Mononuclear cell (primary cell): ENCODE results near the gene CYTH1. TPM values are rescaled to one million over a fixed set of nuclear protein-coding genes. Genes with fewer than 3 reads are reported as not detected.

Experiments used
- H3K27me3 ChIP-seq: 2 replicates; pipeline ENCODE4 v1.6.0; 2011; ENCODE audit warnings: low read length, control low read depth; ENCODE audit not compliant: insufficient read depth
- H3K4me1 ChIP-seq: 2 replicates; pipeline ENCODE4 v1.5.1; 2011; ENCODE audit warnings: mild to moderate bottlenecking, low read length, control low read depth; ENCODE audit not compliant: insufficient read depth
- H3K4me3 ChIP-seq: 2 replicates; pipeline ENCODE4 v1.5.1; 2011; ENCODE audit warnings: mild to moderate bottlenecking, low read length, moderate library complexity
- H3K9me3 ChIP-seq: 2 replicates; pipeline ENCODE4 v1.5.1; 2011; ENCODE audit warnings: low read depth, mild to moderate bottlenecking, control low read depth, low read length
- total RNA-seq: library from RNA; depleted of rRNA; stranded (reverse); fragments of >200 nt; gene quantifications from one replicate; pipeline ENCODE4 v1.2.3, GENCODE V29; 2012

Gene CYTH1
- total RNA-seq, 1 donor, result 273 TPM

DNA sequence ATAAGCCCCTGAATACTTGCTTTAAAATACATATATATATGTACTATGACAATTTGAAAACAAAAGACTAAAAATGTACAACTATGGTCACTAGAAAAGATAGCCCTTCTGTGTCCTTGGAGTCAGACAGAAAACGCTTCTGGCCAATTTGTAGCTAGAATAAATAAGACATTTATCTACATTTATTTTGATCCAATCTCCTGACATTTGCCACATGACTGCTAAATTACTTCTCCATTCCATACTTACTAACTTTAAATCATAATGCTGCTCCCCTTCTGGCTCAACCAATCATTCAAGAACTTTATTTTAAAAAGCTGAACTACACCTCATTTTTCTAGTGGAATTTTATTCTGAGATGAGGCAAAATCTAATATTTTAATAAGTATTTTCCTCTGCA is 65.8 kb downstream of the CYTH1 start:
- Histone ChIP-seq H3K4me1 (peaks cover 90% of the 10 kb centered on the region), H3K9me3 (no peaks in the 10 kb centered on the region), H3K27me3 (no peaks in the 10 kb centered on the region), H3K4me3 (no peak overlapping the region)

- H3K9me3 ChIP-seq, result no peaks in the 10 kb centered on the region
- no peaks in the 10 kb centered on the region for H3K27me3 ChIP-seq
- H3K4me3 ChIP-seq, result no peak overlapping the region
- peaks cover 88% of the 10 kb centered on the region for H3K4me1 ChIP-seq
These were observed 66.2 kb downstream of the CYTH1 start for GRCh38 chr17:78715876-78716275.

GRCh38 chr17:78715000-78715771 is 66.9 kb downstream of the CYTH1 start:
- H3K4me1 ChIP-seq, result peaks cover 88% of the 10 kb centered on the region
- H3K9me3 ChIP-seq, result no peaks in the 10 kb centered on the region
- H3K4me3 ChIP-seq, result no peak overlapping the region
- no peaks in the 10 kb centered on the region for H3K27me3 ChIP-seq

DNA sequence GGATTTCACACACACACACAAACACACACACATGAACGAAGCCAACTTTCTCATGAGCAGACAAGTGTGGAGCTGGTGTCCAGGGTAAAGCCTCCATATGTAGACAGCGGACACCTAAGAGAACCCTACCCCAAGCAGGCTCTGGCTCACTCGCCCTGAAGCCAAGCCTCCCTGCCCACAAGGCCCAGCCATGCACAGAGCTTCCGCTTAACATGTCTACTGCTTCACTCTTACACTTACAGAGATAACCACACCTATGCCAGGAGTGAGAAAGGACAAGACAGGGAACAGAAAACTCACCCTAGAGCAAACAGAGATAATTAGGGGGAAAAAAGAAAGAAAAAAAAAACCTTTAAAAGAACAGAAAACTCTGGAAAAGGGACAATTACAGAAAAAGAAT is 67.5 kb downstream of the CYTH1 start:
- Histone ChIP-seq H3K4me1 (peaks cover 88% of the 10 kb centered on the region), H3K9me3 (no peaks in the 10 kb centered on the region), H3K4me3 (no peak overlapping the region), H3K27me3 (no peaks in the 10 kb centered on the region)

DNA sequence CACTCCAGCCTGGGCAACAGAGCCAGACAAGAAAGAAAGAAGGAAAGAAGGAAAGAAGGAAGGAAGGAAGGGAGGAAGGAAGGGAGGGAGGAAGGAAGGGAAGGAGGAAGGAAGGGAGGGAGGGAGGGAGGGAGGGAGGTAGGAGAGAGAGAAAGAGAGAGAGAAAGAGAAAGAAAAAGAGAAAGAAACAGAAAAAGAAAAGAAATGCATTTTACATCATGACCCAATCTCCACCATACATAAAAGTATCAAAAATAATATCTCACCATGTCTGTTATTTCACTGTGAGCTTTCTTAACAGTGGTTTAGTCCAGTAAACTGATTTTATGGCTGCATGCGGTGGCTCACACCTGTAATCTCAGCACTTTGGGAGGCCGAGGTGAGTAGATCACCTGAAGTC is 70.0 kb downstream of the CYTH1 start:
- Histone ChIP-seq H3K4me3 (no peak overlapping the region), H3K9me3 (no peaks in the 10 kb centered on the region), H3K4me1 (peaks cover 80% of the 10 kb centered on the region), H3K27me3 (no peaks in the 10 kb centered on the region)

- H3K4me1 ChIP-seq, result peaks cover 66% of the 10 kb centered on the region
- no peaks in the 10 kb centered on the region for H3K9me3 ChIP-seq
- no peaks in the 10 kb centered on the region for H3K27me3 ChIP-seq
- no peak overlapping the region for H3K4me3 ChIP-seq
These were observed 71.5 kb downstream of the CYTH1 start for GRCh38 chr17:78710607-78711006.

DNA sequence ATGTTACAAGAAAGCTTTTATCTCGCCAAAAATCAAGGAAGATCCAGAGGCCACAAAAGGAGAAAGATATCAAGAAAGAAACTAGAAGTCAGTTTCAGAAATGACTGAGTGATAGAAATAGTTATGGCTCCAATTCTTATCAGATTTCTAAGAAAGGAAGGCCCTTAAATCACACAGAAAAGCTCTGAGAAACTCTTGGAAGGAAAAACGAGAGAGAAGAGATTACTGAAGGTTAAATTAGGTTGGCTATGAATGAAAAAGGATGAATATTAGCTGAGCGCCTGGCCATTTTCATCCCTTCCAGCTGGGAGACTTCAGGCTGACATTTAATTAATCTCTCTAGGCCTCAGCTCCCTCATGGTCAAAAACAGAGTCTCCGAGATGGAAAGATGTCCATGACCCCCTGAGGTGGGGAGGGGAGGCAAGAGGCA is 72.3 kb downstream of the CYTH1 start:
- peaks cover 59% of the 10 kb centered on the region for H3K4me1 ChIP-seq
- H3K27me3 ChIP-seq, result no peaks in the 10 kb centered on the region
- H3K9me3 ChIP-seq, result no peaks in the 10 kb centered on the region
- no peak overlapping the region for H3K4me3 ChIP-seq

DNA sequence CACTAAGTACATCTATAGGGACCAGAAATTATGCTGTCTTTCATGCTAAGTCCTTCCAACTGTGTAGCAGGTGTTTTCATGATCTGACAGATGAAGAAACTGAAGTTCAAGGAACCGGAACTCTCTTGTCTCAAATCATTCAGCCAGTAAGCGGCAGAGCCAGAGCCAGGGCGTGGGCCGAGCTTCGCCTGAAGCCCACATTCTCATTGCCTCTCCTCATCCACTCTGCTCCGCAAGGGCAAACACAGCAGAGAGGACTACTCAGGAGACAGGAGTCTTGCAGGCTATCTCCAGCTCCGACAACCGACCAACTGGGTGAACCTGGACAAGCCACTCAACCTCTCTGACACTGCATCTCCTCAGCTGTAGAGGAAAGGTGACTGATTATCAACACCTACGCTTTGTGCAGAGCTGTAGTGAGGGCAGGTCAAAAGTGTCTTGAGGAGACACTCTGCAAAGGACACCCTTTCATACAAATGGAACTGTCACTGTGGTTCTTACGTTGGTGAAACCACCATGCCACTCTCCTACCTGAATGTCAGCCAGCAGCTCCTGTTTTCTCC is 72.9 kb downstream of the CYTH1 start:
- Histone ChIP-seq H3K4me1 (peaks cover 54% of the 10 kb centered on the region), H3K4me3 (no peak overlapping the region), H3K9me3 (no peaks in the 10 kb centered on the region), H3K27me3 (no peaks in the 10 kb centered on the region)

- no peak overlapping the region for H3K4me3 ChIP-seq
- H3K4me1 ChIP-seq, result peaks cover 50% of the 10 kb centered on the region
- no peaks in the 10 kb centered on the region for H3K27me3 ChIP-seq
- no peaks in the 10 kb centered on the region for H3K9me3 ChIP-seq
These were observed 73.5 kb downstream of the CYTH1 start for GRCh38 chr17:78708510-78708973.

DNA sequence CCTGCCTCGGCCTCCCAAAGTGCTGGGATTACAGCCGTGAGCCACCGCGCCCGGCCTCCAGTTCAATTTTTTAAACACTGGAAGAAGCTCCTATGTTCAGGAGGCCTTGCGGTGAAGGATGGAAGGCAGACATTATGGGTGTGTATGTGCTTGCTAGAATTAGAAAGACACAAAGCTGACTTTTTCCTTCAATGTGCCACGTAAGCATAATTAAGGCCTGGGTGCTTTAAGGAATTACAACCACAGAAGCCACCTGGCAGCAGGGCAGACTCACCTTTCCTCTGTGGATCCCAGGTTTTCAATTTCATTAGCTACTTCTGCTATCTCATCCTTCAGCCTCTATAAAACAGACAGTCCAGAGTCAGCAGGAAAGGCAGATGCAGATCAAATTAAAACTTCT is 74.2 kb downstream of the CYTH1 start:
- H3K4me3 ChIP-seq, result no peak overlapping the region
- H3K9me3 ChIP-seq, result no peaks in the 10 kb centered on the region
- H3K4me1 ChIP-seq, result peaks cover 48% of the 10 kb centered on the region

GRCh38 chr17:78707016-78707415 is 75.1 kb downstream of the CYTH1 start:
- no peak overlapping the region for H3K4me3 ChIP-seq
- H3K9me3 ChIP-seq, result no peaks in the 10 kb centered on the region
- no peaks in the 10 kb centered on the region for H3K27me3 ChIP-seq
- peaks cover 39% of the 10 kb centered on the region for H3K4me1 ChIP-seq

More for the DNA sequence above, 74.2 kb downstream of the CYTH1 start:
- H3K27me3 ChIP-seq, result no peaks in the 10 kb centered on the region

- Histone ChIP-seq H3K4me1 (peaks cover 33% of the 10 kb centered on the region), H3K9me3 (no peaks in the 10 kb centered on the region), H3K4me3 (no peak overlapping the region), H3K27me3 (no peaks in the 10 kb centered on the region)
These were observed 75.7 kb downstream of the CYTH1 start for GRCh38 chr17:78706271-78706915.

GRCh38 chr17:78705071-78705470 is 77.0 kb downstream of the CYTH1 start:
- Histone ChIP-seq H3K9me3 (no peaks in the 10 kb centered on the region), H3K27me3 (no peaks in the 10 kb centered on the region), H3K4me3 (no peak overlapping the region), H3K4me1 (peaks cover 23% of the 10 kb centered on the region)

DNA sequence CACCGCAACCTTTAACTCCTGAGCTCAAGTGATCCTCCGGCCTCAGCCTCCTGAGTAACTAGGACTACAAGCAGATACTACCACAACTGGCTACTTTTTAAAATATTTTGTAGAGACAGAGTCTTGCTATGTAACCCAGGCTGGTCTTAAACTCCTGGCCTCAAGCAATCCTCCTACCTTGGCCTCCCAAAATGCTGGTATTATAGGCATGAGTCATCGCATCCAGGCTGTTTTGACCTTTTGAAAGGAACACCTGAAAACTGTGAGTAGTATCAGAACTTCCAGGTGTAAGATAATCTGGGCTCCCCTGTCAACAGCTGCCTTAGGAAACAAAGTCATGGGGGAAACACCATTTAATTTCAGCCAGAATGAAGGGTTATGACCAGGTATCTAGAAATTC is 77.5 kb downstream of the CYTH1 start:
- Histone ChIP-seq H3K9me3 (no peaks in the 10 kb centered on the region), H3K4me1 (peaks cover 18% of the 10 kb centered on the region), H3K4me3 (no peak overlapping the region), H3K27me3 (no peaks in the 10 kb centered on the region)

DNA sequence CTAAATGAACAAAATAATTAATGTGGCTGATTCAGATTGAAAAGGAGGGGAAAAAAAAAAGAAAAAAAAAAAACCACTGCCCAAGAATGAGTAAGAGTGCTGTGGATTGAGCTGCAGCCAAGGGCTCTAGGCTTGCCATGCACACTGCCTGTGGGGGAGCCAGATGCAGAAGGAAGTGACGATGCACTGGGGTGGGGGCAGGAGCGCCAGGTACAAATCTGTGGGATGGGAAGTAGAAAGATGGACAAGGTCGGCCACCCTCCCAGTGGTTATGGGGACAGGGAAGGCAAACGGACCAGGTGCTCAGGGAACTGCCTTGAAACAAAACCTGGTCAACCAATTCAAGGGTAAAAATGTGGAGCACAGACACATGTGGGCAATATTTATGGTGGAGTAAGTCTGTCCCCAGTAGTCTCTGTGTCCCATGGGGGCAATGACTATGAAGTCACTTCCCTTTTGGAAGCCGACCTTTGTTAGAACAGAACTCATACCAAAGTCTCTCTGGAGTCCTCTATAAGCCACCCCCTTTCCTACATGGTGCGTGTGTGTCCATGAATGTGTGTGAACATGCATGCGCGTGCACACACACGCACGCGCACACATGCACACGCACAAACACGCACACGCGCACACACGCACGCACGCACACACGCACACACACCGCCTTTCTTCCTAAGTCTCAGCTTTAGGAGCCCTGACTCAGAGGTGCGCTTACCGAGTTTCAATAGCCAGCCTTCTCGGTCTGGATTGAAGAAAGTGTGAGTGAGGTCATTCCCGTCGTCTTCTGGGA is 84.3 kb downstream of the CYTH1 start:
- Histone ChIP-seq H3K27me3 (no peaks in the 10 kb centered on the region), H3K4me3 (no peak overlapping the region), H3K4me1 (peaks cover 6% of the 10 kb centered on the region), H3K9me3 (no peaks in the 10 kb centered on the region)
